ENCODE data around the gene TSGA10IP. TPM values are rescaled to one million over a fixed set of nuclear protein-coding genes. Genes with fewer than 3 reads are reported as not detected.

The TSGA10IP gene
- total and polyA plus RNA-seq, 4 donors = 0.39 to 0.68 (median 0.60) TPM; not detected in 1

GRCh38 chr11:65922565-65922964 lies 22.7 kb upstream of the TSGA10IP start:
- 100% methylated on average over 1 of the region's 3 CpGs for WGBS (ENCODE audit: insufficient coverage)

GRCh38 chr11:65925397-65925796 lies 19.9 kb upstream of the TSGA10IP start:
- Histone ChIP-seq H3K27me3 (ENCODE audit: control insufficient read depth, insufficient read depth, low read length) (no peaks in the 10 kb centered on the region), H3K4me3 (ENCODE audit: low read depth, low read length) (no peak overlapping the region), H3K27ac (ENCODE audit: low read depth, low read length) (no peak overlapping the region), H3K36me3 (ENCODE audit: control insufficient read depth, insufficient read depth, low read length) (peaks cover 48% of the 10 kb centered on the region), H3K4me1 (ENCODE audit: control insufficient read depth, insufficient read depth, low read length) (peaks cover 8% of the 10 kb centered on the region), H3K9me3 (ENCODE audit: control insufficient read depth, insufficient read depth, low read length) (no peaks in the 10 kb centered on the region)
- no peak for DNase-seq (ENCODE audit: low read depth in 4 of 6, low spot score in 6 of 6)
- WGBS (ENCODE audit: insufficient coverage) = 80% methylated on average over 1 of the region's 2 CpGs

More at GRCh38 chr11:65922565-65922964, 22.7 kb upstream of the TSGA10IP start:
- Histone ChIP-seq H3K9me3 (ENCODE audit: control insufficient read depth, insufficient read depth, low read length) (no peaks in the 10 kb centered on the region), H3K4me3 (ENCODE audit: low read depth, low read length) (no peak overlapping the region), H3K36me3 (ENCODE audit: control insufficient read depth, insufficient read depth, low read length) (peaks cover 51% of the 10 kb centered on the region), H3K4me1 (ENCODE audit: control insufficient read depth, insufficient read depth, low read length) (peaks cover 25% of the 10 kb centered on the region), H3K27me3 (ENCODE audit: control insufficient read depth, insufficient read depth, low read length) (no peaks in the 10 kb centered on the region), H3K27ac (ENCODE audit: low read depth, low read length) (no peak overlapping the region)
- no peak for DNase-seq (ENCODE audit: low read depth in 4 of 6, low spot score in 6 of 6)

GRCh38 chr11:65927904-65928397 lies 17.3 kb upstream of the TSGA10IP start:
- Histone ChIP-seq H3K4me1 (ENCODE audit: control insufficient read depth, insufficient read depth, low read length) (no peaks in the 10 kb centered on the region), H3K36me3 (ENCODE audit: control insufficient read depth, insufficient read depth, low read length) (peaks cover 23% of the 10 kb centered on the region), H3K9me3 (ENCODE audit: control insufficient read depth, insufficient read depth, low read length) (no peaks in the 10 kb centered on the region), H3K4me3 (ENCODE audit: low read depth, low read length) (no peak overlapping the region), H3K27me3 (ENCODE audit: control insufficient read depth, insufficient read depth, low read length) (no peaks in the 10 kb centered on the region), H3K27ac (ENCODE audit: low read depth, low read length) (no peak overlapping the region)
- no peak for DNase-seq (ENCODE audit: low read depth in 4 of 6, low spot score in 6 of 6)
- 59% methylated on average over 5 of the region's 9 CpGs for WGBS (ENCODE audit: insufficient coverage)

GRCh38 chr11:65928667-65929066 lies 16.6 kb upstream of the TSGA10IP start:
- no peaks in the 10 kb centered on the region for H3K27me3 ChIP-seq (ENCODE audit: control insufficient read depth, insufficient read depth, low read length)
- H3K27ac ChIP-seq (ENCODE audit: low read depth, low read length) = no peak overlapping the region
- no peaks in the 10 kb centered on the region for H3K4me1 ChIP-seq (ENCODE audit: control insufficient read depth, insufficient read depth, low read length)
- WGBS (ENCODE audit: insufficient coverage) = 51% methylated on average over 6 of the region's 6 CpGs
- H3K4me3 ChIP-seq (ENCODE audit: low read depth, low read length) = no peak overlapping the region
- peaks cover 16% of the 10 kb centered on the region for H3K36me3 ChIP-seq (ENCODE audit: control insufficient read depth, insufficient read depth, low read length)
- DNase-seq (ENCODE audit: low read depth in 4 of 6, low spot score in 6 of 6) = no peak
- no peaks in the 10 kb centered on the region for H3K9me3 ChIP-seq (ENCODE audit: control insufficient read depth, insufficient read depth, low read length)

- DNase-seq (ENCODE audit: low read depth in 4 of 6, low spot score in 6 of 6) = no peak
- Histone ChIP-seq H3K27ac (ENCODE audit: low read depth, low read length) (no peak overlapping the region), H3K36me3 (ENCODE audit: control insufficient read depth, insufficient read depth, low read length) (peaks cover 4% of the 10 kb centered on the region), H3K4me3 (ENCODE audit: low read depth, low read length) (no peak overlapping the region), H3K9me3 (ENCODE audit: control insufficient read depth, insufficient read depth, low read length) (no peaks in the 10 kb centered on the region), H3K27me3 (ENCODE audit: control insufficient read depth, insufficient read depth, low read length) (no peaks in the 10 kb centered on the region), H3K4me1 (ENCODE audit: control insufficient read depth, insufficient read depth, low read length) (no peaks in the 10 kb centered on the region)
- 69% methylated on average over 12 of the region's 13 CpGs for WGBS (ENCODE audit: insufficient coverage)
Observed at GRCh38 chr11:65931773-65932557, 13.3 kb upstream of the TSGA10IP start.

- 33% methylated on average over 7 of the region's 9 CpGs for WGBS (ENCODE audit: insufficient coverage)
- peaks cover 4% of the 10 kb centered on the region for H3K36me3 ChIP-seq (ENCODE audit: control insufficient read depth, insufficient read depth, low read length)
- H3K4me3 ChIP-seq (ENCODE audit: low read depth, low read length) = no peak overlapping the region
- H3K4me1 ChIP-seq (ENCODE audit: control insufficient read depth, insufficient read depth, low read length) = no peaks in the 10 kb centered on the region
- no peak overlapping the region for H3K27ac ChIP-seq (ENCODE audit: low read depth, low read length)
- no peaks in the 10 kb centered on the region for H3K27me3 ChIP-seq (ENCODE audit: control insufficient read depth, insufficient read depth, low read length)
- H3K9me3 ChIP-seq (ENCODE audit: control insufficient read depth, insufficient read depth, low read length) = no peaks in the 10 kb centered on the region
- DNase-seq (ENCODE audit: low read depth in 4 of 6, low spot score in 6 of 6) = peak in 1 of 6 donors; percentile 9
Observed at GRCh38 chr11:65932558-65932919, 12.7 kb upstream of the TSGA10IP start.

- whole genome bisulfite sequencing (ENCODE audit: insufficient coverage) = no CpG with 5 or more reads among the region's 4 CpGs
- H3K9me3 ChIP-seq (ENCODE audit: control insufficient read depth, insufficient read depth, low read length) = no peaks in the 10 kb centered on the region
Observed at GRCh38 chr11:65934014-65934413, 11.3 kb upstream of the TSGA10IP start.

GRCh38 chr11:65937766-65938165 lies 7.5 kb upstream of the TSGA10IP start:
- H3K9me3 ChIP-seq (ENCODE audit: control insufficient read depth, insufficient read depth, low read length) = no peaks in the 10 kb centered on the region
- H3K27me3 ChIP-seq (ENCODE audit: control insufficient read depth, insufficient read depth, low read length) = no peaks in the 10 kb centered on the region
- WGBS (ENCODE audit: insufficient coverage) = 40% methylated on average over 3 of the region's 4 CpGs
- no peak overlapping the region for H3K27ac ChIP-seq (ENCODE audit: low read depth, low read length)
- no peak overlapping the region for H3K4me3 ChIP-seq (ENCODE audit: low read depth, low read length)
- H3K36me3 ChIP-seq (ENCODE audit: control insufficient read depth, insufficient read depth, low read length) = no peaks in the 10 kb centered on the region
- H3K4me1 ChIP-seq (ENCODE audit: control insufficient read depth, insufficient read depth, low read length) = no peaks in the 10 kb centered on the region
- peak in 1 of 6 donors; percentile 57 for DNase-seq (ENCODE audit: low read depth in 4 of 6, low spot score in 6 of 6)

More at GRCh38 chr11:65934014-65934413, 11.3 kb upstream of the TSGA10IP start:
- no peak overlapping the region for H3K4me3 ChIP-seq (ENCODE audit: low read depth, low read length)
- peaks cover 2% of the 10 kb centered on the region for H3K36me3 ChIP-seq (ENCODE audit: control insufficient read depth, insufficient read depth, low read length)
- no peak overlapping the region for H3K27ac ChIP-seq (ENCODE audit: low read depth, low read length)
- no peaks in the 10 kb centered on the region for H3K27me3 ChIP-seq (ENCODE audit: control insufficient read depth, insufficient read depth, low read length)
- DNase-seq (ENCODE audit: low read depth in 4 of 6, low spot score in 6 of 6) = peak in 1 of 6 donors; percentile 39
- no peaks in the 10 kb centered on the region for H3K4me1 ChIP-seq (ENCODE audit: control insufficient read depth, insufficient read depth, low read length)

GRCh38 chr11:65941720-65942310 lies 3.5 kb upstream of the TSGA10IP start:
- Histone ChIP-seq H3K27me3 (ENCODE audit: control insufficient read depth, insufficient read depth, low read length) (no peaks in the 10 kb centered on the region), H3K36me3 (ENCODE audit: control insufficient read depth, insufficient read depth, low read length) (no peaks in the 10 kb centered on the region), H3K9me3 (ENCODE audit: control insufficient read depth, insufficient read depth, low read length) (no peaks in the 10 kb centered on the region), H3K4me3 (ENCODE audit: low read depth, low read length) (no peak overlapping the region), H3K27ac (ENCODE audit: low read depth, low read length) (no peak overlapping the region), H3K4me1 (ENCODE audit: control insufficient read depth, insufficient read depth, low read length) (peaks cover 2% of the 10 kb centered on the region)
- 80% methylated on average over 6 of the region's 9 CpGs for WGBS (ENCODE audit: insufficient coverage)
- DNase-seq (ENCODE audit: low read depth in 4 of 6, low spot score in 6 of 6) = no peak

- H3K27me3 ChIP-seq (ENCODE audit: control insufficient read depth, insufficient read depth, low read length) = no peaks in the 10 kb centered on the region
- H3K9me3 ChIP-seq (ENCODE audit: control insufficient read depth, insufficient read depth, low read length) = no peaks in the 10 kb centered on the region
- peaks cover 2% of the 10 kb centered on the region for H3K4me1 ChIP-seq (ENCODE audit: control insufficient read depth, insufficient read depth, low read length)
- H3K36me3 ChIP-seq (ENCODE audit: control insufficient read depth, insufficient read depth, low read length) = no peaks in the 10 kb centered on the region
- 92% methylated on average over 5 of the region's 7 CpGs for WGBS (ENCODE audit: insufficient coverage)
- no peak for DNase-seq (ENCODE audit: low read depth in 4 of 6, low spot score in 6 of 6)
- no peak overlapping the region for H3K4me3 ChIP-seq (ENCODE audit: low read depth, low read length)
- H3K27ac ChIP-seq (ENCODE audit: low read depth, low read length) = no peak overlapping the region
Observed at GRCh38 chr11:65942531-65942930, 2.7 kb upstream of the TSGA10IP start.
